Activated CD8-positive, alpha-beta memory T cell treated with anti-CD3 and anti-CD28 coated beads for 36 hours (primary cell): ENCODE results near the gene HDAC11. TPM values are rescaled to one million over a fixed set of nuclear protein-coding genes. Genes with fewer than 3 reads are reported as not detected.

ENCODE experiments used
- CTCF ChIA-PET: fragments of 350-600 bp; sonication (Branson Sonifier 250); formaldehyde crosslinking; loops from one replicate; lab custom pipeline; 2021; ENCODE audit warnings: antibody characterized with exemption; lab: Charles Lee
- POLR2A ChIA-PET: fragments of 350-600 bp; sonication (Branson Sonifier 250); formaldehyde crosslinking; loops from one replicate; lab custom pipeline; 2021; ENCODE audit warnings: antibody characterized with exemption; lab: Charles Lee
- total RNA-seq, 2 experiments: library from RNA; stranded (reverse); gene quantifications; one replicate each; pipeline ENCODE4 v1.2.3, GENCODE V29; 2021

Gene HDAC11
- total RNA-seq, 2 experiments from 2014 or later, result 2.2 to 3.2 TPM

DNA sequence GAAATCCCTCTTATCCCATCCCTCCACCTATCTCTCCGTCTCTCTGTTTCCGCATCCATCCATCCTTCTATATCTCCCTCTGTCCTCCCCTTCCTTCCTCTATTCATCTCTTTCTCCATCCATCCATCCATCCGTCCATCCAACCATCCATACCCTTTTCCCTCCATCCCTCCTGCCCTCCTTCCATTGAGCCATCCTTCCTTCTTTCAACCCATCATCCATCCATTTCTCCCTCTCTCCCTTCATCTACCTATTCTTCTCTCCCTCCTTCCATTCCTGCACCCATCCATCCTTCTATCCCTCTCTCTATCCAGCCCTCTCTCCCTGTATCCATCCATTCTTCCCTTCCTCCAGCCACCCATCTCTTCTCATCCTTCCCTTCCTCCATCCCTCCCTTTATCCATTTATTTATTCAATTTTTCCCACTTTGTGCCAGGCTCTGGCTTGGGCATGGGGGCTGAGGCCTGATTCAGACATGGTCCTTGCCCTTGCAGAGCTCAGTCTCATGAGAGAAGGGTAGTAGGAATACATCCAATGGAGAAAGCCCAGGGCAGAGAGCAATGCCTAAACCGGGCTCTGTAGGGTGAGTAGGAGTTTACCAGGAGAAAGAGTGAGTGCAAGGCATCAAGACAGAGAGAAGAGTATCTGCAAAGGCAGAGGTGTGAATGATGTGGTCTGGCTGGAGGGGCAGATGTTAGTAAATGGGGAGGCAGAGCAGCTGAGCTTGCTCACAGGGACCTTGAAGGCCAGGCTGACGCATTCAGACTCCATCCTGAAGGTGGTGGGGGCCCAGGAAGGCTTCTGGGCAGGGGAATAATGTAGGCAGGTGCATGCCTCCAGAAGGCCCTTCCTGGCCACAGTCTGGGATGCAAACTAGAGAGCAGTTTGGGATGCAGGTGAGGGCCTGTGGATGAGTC is 49.3 kb downstream of the HDAC11 start:
- CTCF ChIA-PET, result interaction anchor here (0.5 kb wide), 1 partner anchor 75 kb away, joined by 3 read pairs; no protein-coding TSS in a partner anchor

DNA sequence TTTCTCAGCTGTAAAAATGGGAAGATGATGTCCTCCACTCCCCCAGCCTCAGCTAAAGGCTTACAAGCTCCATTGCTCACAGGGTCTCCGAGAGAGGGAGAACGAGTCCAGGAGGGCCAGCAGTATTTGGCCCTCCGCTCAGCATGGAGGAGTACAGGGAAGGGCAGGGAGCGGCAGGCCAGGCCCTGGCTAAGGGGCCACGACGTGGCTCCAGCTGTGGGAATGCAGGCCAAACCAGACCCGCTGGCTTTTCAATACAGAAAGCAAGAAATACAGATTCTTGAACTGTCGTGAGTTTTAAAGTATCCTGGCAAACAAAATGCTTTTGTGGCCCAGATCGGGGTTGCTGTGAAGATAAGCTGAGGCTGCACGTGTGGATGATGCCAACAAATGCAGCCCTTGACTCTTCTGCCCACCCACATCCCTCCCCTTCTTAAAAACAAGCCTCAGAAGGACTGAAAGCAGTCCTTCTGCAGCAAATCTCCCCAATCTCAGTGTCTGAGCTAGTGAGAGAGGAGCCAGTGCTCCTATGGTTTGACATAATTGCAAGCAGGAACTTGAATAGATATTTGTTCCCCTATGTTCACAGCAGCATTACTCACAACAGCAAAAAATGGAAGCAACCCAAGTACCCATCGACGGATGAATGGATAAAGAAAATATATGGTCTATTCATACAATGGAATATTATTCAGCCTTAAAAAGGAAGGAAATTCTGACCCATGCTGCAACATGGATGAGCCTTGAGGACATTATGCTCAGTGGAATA is 50.3 kb downstream of the HDAC11 start:
- POLR2A ChIA-PET, result no interaction called here
- CTCF ChIA-PET, result no interaction called here

More for the DNA sequence above, 49.3 kb downstream of the HDAC11 start:
- POLR2A ChIA-PET, result no interaction called here

DNA sequence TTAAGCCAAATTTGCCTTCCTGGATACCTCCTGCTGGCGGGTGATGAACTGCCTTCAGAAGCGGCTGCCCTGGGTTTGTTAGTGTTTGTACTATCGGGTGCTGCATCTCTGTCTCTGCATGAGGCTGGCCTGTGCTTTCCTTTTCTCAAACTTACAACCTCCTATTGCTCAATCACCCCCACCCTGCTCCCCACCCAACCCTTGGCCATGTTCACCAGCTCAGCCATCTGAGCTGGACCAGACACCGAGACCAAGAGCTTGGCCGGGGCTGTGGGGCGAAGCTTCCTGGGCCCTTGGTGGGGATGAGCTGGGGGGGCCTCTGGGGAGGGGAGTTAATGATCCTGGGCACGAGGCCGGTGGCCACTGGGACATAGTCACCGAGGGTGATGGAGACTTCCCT is 52.0 kb downstream of the HDAC11 start:
- POLR2A ChIA-PET, result no interaction called here
- CTCF ChIA-PET, result no interaction called here

DNA sequence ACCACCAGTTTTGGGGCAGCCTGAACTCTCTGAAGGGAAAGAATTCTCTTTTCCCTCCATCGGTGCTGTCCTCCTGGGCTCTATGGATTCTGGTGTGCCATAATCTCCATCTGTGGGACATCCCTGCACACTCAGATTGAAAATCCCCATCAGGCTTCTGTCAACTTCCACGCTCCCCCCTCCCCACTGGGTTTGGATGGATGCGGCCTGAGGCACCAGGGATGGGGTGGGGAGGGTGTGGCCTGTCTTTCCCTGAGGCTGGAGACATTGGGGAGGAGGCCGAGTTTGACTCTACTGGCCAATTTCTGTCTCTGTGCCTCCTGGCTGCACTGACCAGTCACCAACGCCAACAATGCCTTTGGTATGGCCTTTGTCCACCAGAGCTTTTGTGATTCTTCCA is 52.5 kb downstream of the HDAC11 start:
- POLR2A ChIA-PET, result no interaction called here
- CTCF ChIA-PET, result no interaction called here

DNA sequence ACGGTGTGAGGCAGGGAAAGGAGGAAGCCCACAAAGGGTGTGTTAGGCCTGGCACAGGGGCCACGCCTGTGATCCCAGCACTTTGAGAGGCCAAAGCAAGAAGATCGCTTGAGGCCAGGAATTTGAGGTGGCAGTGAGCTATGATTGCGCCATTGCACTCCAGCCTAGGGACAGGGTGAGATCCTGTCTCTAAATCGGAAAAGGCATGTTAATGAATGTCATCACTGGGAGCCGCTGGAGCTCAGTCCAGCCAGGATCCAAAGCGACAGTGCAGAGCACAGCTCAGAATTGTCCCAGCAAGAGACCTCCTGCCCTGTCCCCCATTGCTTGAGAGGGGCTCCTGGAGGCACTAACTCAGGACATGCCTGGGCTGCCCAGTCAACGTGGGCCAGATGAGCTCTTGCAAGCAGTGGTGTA is 53.8 kb downstream of the HDAC11 start:
- POLR2A ChIA-PET, result no interaction called here
- CTCF ChIA-PET, result no interaction called here

DNA sequence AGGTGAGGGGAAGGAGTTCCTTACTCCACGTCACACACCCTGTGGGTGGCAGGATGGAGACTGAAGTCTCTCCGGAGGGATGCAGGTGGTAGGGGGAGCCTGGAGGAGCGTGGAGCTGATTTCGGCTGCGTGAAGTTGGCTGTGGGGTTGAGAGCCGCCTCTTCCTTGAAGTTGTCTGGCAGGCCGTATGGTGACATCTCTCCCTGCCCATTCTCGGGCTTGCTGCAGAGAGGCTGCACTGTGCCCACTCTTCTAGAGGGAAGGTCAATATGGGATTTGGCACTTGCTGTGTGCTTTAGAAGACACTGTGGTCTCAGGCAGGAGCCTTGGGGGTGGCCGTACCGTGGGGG is 55.4 kb downstream of the HDAC11 start:
- POLR2A ChIA-PET, result no interaction called here
- CTCF ChIA-PET, result no interaction called here

DNA sequence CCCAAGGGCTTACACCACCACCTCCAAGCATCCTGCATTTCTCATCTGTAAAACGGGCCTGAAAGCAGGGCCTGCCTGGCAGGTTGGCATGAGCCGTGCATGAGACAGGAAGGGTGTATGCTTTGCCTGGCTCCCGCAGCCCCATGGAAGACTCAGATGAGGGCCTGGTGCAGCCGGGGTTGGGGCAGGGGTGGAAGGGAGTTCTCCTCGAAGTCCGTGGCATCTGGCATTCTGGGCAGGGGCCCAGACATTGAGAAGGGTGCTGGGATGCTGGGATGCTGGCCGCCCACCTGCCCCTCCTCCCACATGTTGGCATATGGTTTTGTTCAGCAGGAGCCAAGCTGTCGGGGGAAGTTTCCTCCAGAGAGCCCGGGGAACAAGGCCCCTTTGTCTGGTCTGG is 55.8 kb downstream of the HDAC11 start:
- CTCF ChIA-PET, result no interaction called here
- POLR2A ChIA-PET, result no interaction called here

DNA sequence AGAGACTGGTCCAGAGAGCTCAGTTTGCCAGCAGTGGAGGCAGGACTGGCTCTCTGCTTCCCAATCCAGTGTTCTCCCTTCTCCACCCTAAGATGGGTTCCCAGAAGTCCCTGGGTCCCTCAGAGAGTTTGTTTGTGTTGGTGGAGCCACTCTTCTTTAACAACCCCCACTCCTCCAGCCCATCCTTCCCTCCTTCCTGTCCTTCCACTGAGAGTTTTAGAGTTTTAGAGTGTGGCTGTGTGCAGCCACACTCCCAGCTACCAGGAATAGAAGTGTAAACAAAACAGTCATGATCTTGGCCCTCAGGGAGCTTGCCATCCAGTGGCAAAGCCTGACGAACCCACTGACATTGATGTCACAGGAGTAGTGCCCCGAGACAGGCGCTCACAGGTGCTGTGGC is 56.3 kb downstream of the HDAC11 start:
- ChIA-PET POLR2A (no interaction called here), CTCF (no interaction called here)

DNA sequence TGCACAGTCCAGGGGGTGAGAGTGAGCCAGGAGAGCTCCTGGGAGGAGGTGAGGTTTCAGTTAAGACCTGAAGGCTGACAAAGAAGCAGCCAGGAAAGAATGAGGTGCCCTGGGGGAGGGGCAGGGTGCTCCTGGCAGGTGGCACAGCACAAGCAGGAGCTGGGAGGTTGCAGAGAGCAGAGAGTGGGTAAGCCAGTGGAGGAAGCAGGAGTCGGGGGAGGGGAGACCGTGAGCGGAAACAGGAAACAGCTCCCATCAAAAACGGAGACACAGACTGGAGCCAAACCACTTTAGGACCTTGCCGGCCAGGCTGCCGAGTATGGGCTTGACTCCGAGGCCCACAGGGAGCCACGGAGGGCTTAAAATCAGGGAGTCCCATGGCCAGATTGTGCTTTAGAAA is 56.7 kb downstream of the HDAC11 start:
- CTCF ChIA-PET, result no interaction called here
- POLR2A ChIA-PET, result no interaction called here

DNA sequence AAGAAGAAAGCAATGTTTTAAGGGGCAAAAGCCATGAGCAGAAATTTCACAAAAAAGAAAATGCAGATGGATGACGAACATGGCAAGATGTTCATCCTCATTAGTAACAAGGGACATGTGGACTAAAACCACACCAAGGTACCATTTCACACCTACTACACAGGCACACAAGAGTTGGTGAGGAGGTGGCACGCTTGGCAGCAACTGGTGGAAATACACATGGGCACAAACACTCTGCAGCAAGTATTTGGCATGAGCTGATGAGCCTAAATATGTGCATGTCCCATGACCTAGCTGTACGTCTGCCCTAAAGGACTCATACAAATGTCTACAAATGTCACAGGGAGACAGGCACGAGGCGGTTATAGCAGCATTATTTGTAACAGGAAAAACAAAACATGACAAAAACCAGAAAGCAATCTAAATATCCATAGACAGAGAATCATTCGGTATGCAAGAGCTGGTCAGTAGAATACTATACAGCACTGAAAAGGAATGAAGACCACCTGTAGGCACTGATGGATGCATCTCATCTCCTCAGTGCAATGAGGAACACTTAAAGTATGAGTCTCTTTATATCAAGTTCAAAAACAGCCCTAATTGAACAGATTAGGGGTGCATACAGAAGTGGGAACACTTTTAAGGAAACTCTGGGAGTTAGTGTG is 57.3 kb downstream of the HDAC11 start:
- POLR2A ChIA-PET, result no interaction called here
- CTCF ChIA-PET, result no interaction called here

DNA sequence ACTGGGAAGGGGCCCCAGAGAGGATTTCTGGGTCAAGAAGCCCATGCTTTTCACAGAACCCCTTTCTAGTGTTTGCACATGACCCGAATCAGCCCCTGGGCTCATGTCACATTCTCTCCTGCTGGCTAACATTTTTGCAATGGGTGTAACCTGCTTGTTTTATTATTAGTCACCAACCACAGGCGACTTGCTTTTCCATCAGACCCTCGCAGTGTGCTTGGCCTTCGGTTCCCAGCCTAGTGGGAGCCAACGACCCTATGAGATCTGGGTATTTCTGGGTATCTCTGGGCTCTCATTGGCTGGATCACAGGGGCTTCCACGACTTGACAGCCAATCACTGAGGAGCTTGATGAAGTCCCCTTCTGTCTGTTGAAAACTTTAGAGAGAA is 57.8 kb downstream of the HDAC11 start:
- POLR2A ChIA-PET, result no interaction called here

DNA sequence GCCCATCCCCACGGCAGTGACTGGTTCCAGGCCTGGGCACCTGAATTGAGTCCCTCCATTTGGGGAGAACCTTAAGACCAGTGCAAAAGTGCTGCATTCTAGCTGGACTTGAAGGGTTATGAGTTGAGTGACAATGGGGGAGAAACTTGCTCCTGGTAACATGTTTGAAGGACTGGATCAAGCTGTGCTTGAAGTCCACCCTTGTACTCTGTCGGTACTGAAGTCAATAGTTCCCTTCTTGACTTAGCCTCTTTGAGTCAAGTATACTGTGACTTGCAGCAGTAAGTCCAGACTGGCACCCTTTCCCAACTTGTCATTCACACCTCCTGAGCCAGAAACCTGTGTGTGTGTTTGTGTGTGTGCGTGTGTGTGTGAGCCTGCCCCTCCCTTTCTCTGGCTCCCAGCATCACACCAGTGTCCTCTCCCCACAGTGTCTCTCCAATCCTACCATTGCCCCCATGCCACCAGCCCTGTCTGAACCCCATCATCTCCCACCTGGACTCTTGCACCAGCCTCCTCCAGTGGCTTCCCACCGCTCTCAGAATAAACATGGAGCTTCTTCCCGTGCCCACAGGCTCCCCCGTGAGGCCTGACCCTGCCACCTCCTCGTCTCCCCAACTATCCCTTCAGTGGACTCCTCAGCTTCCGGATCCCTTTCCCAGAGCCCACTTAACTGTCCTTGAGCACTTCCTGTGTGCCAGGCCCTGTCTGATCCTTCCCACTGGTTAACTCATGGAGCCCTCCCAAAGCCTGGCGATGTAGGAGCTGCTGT is 58.6 kb downstream of the HDAC11 start:
- ChIA-PET POLR2A (no interaction called here), CTCF (no interaction called here)

More for the DNA sequence above, 57.8 kb downstream of the HDAC11 start:
- CTCF ChIA-PET, result no interaction called here

DNA sequence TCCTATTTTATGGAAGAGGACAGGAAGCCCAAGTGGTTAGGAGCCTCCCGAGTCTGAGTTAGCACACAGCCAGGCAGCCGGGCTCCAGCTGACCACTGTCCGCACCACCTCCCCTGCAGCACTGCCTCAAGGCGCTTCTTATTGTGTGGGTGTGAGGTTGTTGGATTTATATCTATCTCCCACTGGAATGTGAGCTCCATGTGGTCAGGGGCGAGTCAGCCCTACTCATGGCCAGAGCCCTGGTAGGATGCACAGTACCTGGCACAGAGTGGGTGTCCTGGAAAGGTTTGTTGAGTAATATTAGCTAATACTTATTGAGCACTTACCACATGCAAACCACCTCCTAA is 59.2 kb downstream of the HDAC11 start:
- ChIA-PET POLR2A (no interaction called here), CTCF (no interaction called here)

DNA sequence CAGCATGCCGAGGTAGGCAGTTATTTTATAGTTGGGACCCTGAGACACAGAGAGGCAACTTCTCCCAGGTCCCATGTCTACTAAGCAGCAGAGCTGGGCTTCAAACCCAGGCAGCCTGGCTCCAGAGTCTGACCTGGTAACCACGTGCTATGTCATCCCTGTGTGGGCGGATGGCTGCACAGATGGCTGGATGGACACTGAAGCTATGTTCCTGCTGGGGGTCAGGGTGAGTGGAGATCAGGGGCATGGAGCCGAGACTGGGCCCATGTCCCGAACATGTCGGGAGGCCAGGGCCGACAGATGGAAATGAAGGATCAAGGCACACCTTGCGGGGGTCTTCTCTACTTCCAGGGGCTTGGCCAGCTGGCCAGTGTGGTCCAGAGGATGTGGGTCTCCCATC is 59.6 kb downstream of the HDAC11 start:
- ChIA-PET CTCF (no interaction called here), POLR2A (no interaction called here)

DNA sequence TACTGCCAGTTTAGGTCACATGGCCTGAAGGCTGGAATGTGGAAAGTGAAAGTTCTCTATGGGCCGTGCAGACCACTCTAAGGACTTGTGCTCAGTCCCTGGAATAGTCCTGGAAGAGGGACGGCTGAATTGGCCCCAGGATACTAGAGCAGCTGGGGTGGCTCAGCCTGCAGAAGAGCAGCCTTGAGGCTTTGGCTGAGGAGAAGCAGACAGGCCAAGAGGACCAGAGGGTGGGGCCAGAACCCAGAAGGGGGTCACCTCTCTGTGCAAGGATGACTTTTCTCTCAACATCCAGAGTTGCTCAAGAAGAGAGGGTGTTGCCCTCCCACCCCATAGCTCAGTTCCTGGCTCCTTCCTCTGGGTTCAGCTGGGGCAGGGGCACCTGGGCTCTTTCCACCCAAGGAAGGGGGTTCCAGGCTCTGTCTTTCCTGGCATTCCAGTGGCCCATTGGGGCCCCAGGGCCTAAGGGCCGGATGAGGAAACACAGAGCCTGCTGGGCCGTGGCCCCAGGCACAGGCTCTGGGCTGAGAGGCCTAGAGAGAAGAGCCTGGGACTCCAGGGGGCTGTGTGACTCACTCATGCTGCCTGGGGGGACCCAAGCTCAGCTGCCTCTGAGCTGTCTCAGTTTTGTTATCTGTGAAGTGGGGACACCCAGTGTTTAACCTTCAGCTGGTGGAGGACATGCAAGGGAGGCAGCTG is 60.3 kb downstream of the HDAC11 start:
- CTCF ChIA-PET, result no interaction called here
- POLR2A ChIA-PET, result no interaction called here

DNA sequence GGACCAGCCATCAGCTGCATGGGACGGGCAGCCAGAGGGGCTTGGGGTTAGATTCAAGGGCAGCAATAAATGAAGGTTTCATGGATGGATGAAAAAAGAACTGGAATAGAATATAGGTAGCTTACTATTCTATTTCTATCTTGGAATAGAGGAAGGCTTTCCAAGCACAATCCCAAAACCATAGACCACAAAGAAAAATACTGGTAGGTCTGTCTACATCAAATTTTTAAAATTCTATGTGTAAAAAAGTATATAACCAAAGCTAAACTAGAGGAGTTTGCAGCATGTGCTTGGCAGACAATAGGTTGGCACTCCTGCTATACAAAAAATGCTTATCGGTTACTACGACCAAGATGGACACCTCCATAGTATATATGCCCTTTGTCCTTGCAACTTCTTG is 61.6 kb downstream of the HDAC11 start:
- ChIA-PET POLR2A (no interaction called here), CTCF (no interaction called here)

DNA sequence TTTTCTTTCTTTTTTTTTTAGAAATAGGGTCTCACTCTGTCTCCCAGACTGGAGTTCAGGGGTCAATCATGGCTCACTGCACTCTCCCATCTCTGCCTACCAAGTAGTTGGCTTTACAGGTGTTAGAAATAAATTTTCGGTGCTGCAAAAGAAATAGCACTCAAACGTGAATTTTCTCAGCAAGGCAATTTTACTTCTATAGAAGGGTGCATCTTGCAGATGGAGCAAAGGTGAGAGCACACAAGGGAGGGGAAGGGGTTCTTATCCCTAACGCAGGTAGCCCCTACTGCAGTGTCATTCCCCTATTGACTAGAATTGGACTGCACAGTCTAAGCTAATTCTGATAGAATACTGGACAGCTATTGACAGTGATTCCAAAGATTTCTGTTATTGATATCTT is 62.0 kb downstream of the HDAC11 start:
- CTCF ChIA-PET, result no interaction called here
- POLR2A ChIA-PET, result no interaction called here

DNA sequence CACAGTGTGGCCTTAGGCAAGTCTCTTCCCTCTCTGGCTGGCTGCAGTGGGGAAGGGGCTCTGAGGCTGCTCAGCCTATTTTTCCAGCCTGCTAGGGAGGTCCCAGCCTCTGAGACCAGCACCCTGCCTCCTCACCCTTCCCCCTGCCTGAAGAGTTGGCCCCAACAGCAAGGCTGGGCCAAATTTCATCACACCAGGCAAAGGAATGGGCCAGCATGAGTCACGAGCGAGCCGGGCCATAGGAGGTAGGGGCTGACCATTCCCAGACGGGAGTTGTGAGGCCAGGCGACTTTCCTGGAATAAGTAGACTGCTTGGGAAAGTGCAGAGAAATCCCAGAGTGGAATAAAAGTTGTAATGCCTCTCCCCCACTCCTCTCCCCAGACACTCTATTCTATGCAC is 63.1 kb downstream of the HDAC11 start:
- POLR2A ChIA-PET, result no interaction called here
- CTCF ChIA-PET, result no interaction called here

DNA sequence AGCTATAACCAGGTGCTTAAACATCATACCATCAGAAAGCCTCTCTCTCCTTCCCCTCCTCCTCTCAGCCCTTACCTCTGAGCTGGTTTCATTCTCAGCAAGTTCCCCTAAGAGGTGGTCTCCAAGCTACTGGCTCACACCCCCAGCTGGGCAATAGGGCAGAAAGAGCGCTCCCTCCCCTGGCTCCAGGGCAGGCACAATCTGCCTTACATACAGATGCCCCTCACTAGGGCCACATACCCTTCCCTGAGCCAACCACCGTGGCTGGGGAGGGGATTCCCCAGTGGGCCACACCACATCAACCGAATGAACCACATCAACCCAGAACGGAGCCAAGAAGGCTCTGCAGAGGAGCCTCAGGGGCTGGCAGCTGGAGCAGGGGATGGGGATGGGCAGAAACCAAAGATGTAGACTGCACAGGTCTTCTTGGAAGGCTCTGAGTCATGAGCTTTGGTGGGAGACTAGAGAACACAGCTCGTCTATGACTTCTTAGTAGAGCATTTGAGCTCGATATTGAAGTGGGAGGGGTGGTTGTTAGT is 64.3 kb downstream of the HDAC11 start:
- ChIA-PET POLR2A (no interaction called here), CTCF (interaction anchor here (1.4 kb wide), 1 partner anchor 104 kb away, joined by 3 read pairs; no protein-coding TSS in a partner anchor)
